ENCODE data around the gene MRE11. TPM values are rescaled to one million over a fixed set of nuclear protein-coding genes. Genes with fewer than 3 reads are reported as not detected.

MRE11 gene
- total RNA-seq, 1 experiment from 2014 or later, result 20.1 TPM

DNA sequence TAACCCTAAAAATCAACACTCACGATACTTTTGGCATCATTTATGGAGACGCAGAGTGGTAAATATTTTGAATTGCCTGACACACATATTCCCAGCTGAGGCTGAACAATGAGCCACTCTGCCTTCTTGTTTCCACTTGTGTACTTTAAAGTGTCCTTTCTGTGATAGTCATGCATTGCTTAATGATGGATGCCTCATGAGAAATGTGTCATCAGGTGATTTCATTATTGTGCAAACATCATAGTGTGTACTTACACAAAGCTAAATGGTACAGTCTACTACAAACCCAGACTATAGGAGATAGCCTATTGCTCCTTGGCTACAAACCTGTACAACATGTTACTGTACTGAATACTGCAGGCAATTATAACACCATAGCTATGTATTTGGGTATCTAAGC is 44.2 kb downstream of the MRE11 start:
- no peaks in the 10 kb centered on the region for H3K9me3 ChIP-seq (ENCODE audit: low read length)
- intact Hi-C loops (cut with micrococcal nuclease), result loop anchor here (1.0 kb wide), 1 partner anchor 44 kb away; the partner anchor contains the start of genes ANKRD49 and MRE11
- peaks cover 14% of the 10 kb centered on the region; the same call in 1 of the 2 replicates for H3K36me3 ChIP-seq (ENCODE audit: low read depth, low read length)
- peak overlapping the region; percentile 60 for H3K4me2 ChIP-seq (ENCODE audit: low read length)
- H4K20me1 ChIP-seq (ENCODE audit: low read length), result peaks cover 4% of the 10 kb centered on the region; the same call in 1 of the 2 replicates
- peak overlapping the region; percentile 7; the same call in 1 of the 2 replicates for H3K4me3 ChIP-seq (ENCODE audit: low read length)
- no TSS peak for BruUV-seq (replicated peaks)
- H3K9me2 ChIP-seq (replicated peaks; ENCODE audit: low read length), result no peaks in the 10 kb centered on the region
- ChIA-PET POLR2A (ENCODE audit: unreplicated experiment) (no interaction called here), CTCF (interaction anchor here (0.5 to 1.6 kb wide), 3 partner anchors 32 to 599 kb away, joined by 3 to 6 read pairs (median 4); partner anchors contain the start of gene VSTM5)
- H3K27me3 ChIP-seq (ENCODE audit: low read length), result no peaks in the 10 kb centered on the region
- H3K79me2 ChIP-seq (ENCODE audit: low read length), result no peaks in the 10 kb centered on the region
- peak overlapping the region; percentile 53 for H3K9ac ChIP-seq (ENCODE audit: low read length)
- DNase-seq (peak; percentile 99), ATAC-seq (peak; percentile 99)
- H3F3A ChIP-seq (ENCODE audit: low read length, unreplicated experiment), result peaks cover 10% of the 10 kb centered on the region
- no peak for TF ChIP-seq EZH2phosphoT487 (IDR thresholded peaks at IDR 0.05; ENCODE audit: borderline replicate concordance, low read length)
- TF ChIP-seq, protein P1, sequence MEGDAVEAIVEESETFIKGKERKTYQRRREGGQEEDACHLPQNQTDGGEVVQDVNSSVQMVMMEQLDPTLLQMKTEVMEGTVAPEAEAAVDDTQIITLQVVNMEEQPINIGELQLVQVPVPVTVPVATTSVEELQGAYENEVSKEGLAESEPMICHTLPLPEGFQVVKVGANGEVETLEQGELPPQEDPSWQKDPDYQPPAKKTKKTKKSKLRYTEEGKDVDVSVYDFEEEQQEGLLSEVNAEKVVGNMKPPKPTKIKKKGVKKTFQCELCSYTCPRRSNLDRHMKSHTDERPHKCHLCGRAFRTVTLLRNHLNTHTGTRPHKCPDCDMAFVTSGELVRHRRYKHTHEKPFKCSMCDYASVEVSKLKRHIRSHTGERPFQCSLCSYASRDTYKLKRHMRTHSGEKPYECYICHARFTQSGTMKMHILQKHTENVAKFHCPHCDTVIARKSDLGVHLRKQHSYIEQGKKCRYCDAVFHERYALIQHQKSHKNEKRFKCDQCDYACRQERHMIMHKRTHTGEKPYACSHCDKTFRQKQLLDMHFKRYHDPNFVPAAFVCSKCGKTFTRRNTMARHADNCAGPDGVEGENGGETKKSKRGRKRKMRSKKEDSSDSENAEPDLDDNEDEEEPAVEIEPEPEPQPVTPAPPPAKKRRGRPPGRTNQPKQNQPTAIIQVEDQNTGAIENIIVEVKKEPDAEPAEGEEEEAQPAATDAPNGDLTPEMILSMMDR (conservative IDR thresholded peaks at IDR 0.05; ENCODE audit: low read depth, low read length), result no peak
- no peak for TF ChIP-seq EZH2 (IDR thresholded peaks at IDR 0.05; ENCODE audit: low read length, unreplicated experiment)
- H2AFZ ChIP-seq (ENCODE audit: low read length), result no peak overlapping the region
- H3K4me1 ChIP-seq (ENCODE audit: insufficient read depth, low read length), result peaks cover 19% of the 10 kb centered on the region
- H3K27ac ChIP-seq (ENCODE audit: low read length), result peak overlapping the region; percentile 84

GRCh38 chr11:94449029-94449428 is 44.6 kb downstream of the MRE11 start:
- Histone ChIP-seq H3K4me1 (ENCODE audit: insufficient read depth, low read length) (peaks cover 19% of the 10 kb centered on the region), H3K9ac (ENCODE audit: low read length) (peak overlapping the region; percentile 44), H3K9me2 (replicated peaks; ENCODE audit: low read length) (no peaks in the 10 kb centered on the region), H3K9me3 (ENCODE audit: low read length) (no peaks in the 10 kb centered on the region), H3K4me3 (ENCODE audit: low read length) (peak overlapping the region; percentile 7; the same call in 1 of the 2 replicates), H4K20me1 (ENCODE audit: low read length) (peaks cover 4% of the 10 kb centered on the region; the same call in 1 of the 2 replicates), H3K36me3 (ENCODE audit: low read depth, low read length) (peaks cover 17% of the 10 kb centered on the region; the same call in 1 of the 2 replicates), H3K27me3 (ENCODE audit: low read length) (no peaks in the 10 kb centered on the region), H2AFZ (ENCODE audit: low read length) (no peak overlapping the region), H3F3A (ENCODE audit: low read length, unreplicated experiment) (peaks cover 10% of the 10 kb centered on the region), H3K4me2 (ENCODE audit: low read length) (peak overlapping the region; percentile 60), H3K27ac (ENCODE audit: low read length) (peak overlapping the region; percentile 84), H3K79me2 (ENCODE audit: low read length) (no peaks in the 10 kb centered on the region)
- BruUV-seq (replicated peaks), result no TSS peak
- no peak for DNase-seq
- ChIA-PET POLR2A (ENCODE audit: unreplicated experiment) (no interaction called here), CTCF (interaction anchor here (0.5 to 1.6 kb wide), 3 partner anchors 32 to 599 kb away, joined by 3 to 6 read pairs (median 4); partner anchors contain the start of gene VSTM5)
- ATAC-seq, result peak; percentile 9
- intact Hi-C loops (cut with micrococcal nuclease), result loop anchor here (1.0 kb wide), 1 partner anchor 44 kb away; the partner anchor contains the start of genes ANKRD49 and MRE11
- TF ChIP-seq, protein P1 (conservative IDR thresholded peaks at IDR 0.05; ENCODE audit: low read depth, low read length), result no peak
- TF ChIP-seq EZH2phosphoT487 (IDR thresholded peaks at IDR 0.05; ENCODE audit: borderline replicate concordance, low read length), result no peak
- TF ChIP-seq EZH2 (IDR thresholded peaks at IDR 0.05; ENCODE audit: low read length, unreplicated experiment), result no peak

DNA sequence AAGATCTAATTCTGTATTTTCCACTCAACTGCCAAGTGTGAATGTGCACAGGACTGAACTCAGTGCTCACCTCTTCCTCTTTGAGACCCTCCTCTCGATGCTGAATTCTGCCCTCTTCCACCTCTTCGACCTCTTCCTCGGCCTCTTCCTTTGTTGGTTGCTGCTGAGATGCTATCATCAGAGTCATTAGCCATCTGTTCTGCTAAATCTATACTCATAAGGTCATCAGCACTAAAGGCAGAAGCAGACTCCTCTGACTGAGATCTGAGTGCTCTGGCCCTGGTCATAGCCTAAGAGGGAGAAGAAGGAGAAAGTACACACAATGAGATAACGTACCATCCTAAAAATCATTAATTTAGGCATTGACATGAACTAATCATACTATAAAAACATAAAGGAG is 46.5 kb downstream of the MRE11 start:
- no peaks in the 10 kb centered on the region for H3K9me3 ChIP-seq (ENCODE audit: low read length)
- no TSS peak for BruUV-seq (replicated peaks)
- CTCF ChIA-PET, result no interaction called here

More for the DNA sequence above, 46.5 kb downstream of the MRE11 start:
- no peak for TF ChIP-seq EZH2 (IDR thresholded peaks at IDR 0.05; ENCODE audit: low read length, unreplicated experiment)
- TF ChIP-seq, protein P1 (conservative IDR thresholded peaks at IDR 0.05; ENCODE audit: low read depth, low read length), result no peak
- TF ChIP-seq EZH2phosphoT487 (IDR thresholded peaks at IDR 0.05; ENCODE audit: borderline replicate concordance, low read length), result no peak
- POLR2A ChIA-PET (ENCODE audit: unreplicated experiment), result no interaction called here
- DNase-seq (no peak), ATAC-seq (no peak)
- peaks cover 19% of the 10 kb centered on the region for H3K4me1 ChIP-seq (ENCODE audit: insufficient read depth, low read length)
- no peak overlapping the region for H3K27ac ChIP-seq (ENCODE audit: low read length)
- H3K9me2 ChIP-seq (replicated peaks; ENCODE audit: low read length), result no peaks in the 10 kb centered on the region
- peaks cover 10% of the 10 kb centered on the region for H3F3A ChIP-seq (ENCODE audit: low read length, unreplicated experiment)
- H3K36me3 ChIP-seq (ENCODE audit: low read depth, low read length), result peaks cover 14% of the 10 kb centered on the region; the same call in 1 of the 2 replicates
- H3K9ac ChIP-seq (ENCODE audit: low read length), result no peak overlapping the region
- peaks cover 4% of the 10 kb centered on the region; the same call in 1 of the 2 replicates for H4K20me1 ChIP-seq (ENCODE audit: low read length)
- no peak overlapping the region for H2AFZ ChIP-seq (ENCODE audit: low read length)
- H3K27me3 ChIP-seq (ENCODE audit: low read length), result no peaks in the 10 kb centered on the region
- H3K4me3 ChIP-seq (ENCODE audit: low read length), result no peak overlapping the region
- no peak overlapping the region for H3K4me2 ChIP-seq (ENCODE audit: low read length)
- intact Hi-C loops (cut with micrococcal nuclease), result no loop called here
- H3K79me2 ChIP-seq (ENCODE audit: low read length), result no peaks in the 10 kb centered on the region
